ENCODE data around the gene FCRL5. TPM values are rescaled to one million over a fixed set of nuclear protein-coding genes. Genes with fewer than 3 reads are reported as not detected.

FCRL5 gene
- total RNA-seq, 1 donor from 2014 or later = not detected

DNA sequence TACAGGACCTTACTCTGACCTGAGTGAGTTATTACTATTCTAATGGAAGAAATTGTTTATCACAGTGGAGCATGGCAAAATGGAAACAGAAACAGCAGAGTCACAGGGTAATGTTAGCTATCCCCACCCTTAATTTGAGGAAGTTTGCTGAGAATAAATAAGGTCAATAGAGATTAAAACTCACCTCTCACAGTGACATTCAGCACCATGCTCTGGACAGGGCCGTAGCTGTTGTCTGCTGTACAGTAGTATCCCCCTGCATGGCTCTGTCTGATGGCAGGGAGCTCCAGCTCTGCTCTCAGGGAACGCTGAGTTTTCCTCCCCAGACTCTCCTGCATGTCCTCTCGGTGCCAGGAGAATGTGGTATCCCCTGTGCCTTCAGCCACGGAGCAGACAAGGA, 33.7 kb upstream of the FCRL5 start:
- Mint-ChIP-seq H3K4me3 (no peak overlapping the region), H3K27ac (no peak overlapping the region), H3K4me1 (ENCODE audit: unreplicated experiment) (no peaks in the 10 kb centered on the region), H3K27me3 (peaks cover 31% of the 10 kb centered on the region), H3K36me3 (no peaks in the 10 kb centered on the region), H3K9me3 (no peaks in the 10 kb centered on the region)
- TF ChIP-seq, protein P1, sequence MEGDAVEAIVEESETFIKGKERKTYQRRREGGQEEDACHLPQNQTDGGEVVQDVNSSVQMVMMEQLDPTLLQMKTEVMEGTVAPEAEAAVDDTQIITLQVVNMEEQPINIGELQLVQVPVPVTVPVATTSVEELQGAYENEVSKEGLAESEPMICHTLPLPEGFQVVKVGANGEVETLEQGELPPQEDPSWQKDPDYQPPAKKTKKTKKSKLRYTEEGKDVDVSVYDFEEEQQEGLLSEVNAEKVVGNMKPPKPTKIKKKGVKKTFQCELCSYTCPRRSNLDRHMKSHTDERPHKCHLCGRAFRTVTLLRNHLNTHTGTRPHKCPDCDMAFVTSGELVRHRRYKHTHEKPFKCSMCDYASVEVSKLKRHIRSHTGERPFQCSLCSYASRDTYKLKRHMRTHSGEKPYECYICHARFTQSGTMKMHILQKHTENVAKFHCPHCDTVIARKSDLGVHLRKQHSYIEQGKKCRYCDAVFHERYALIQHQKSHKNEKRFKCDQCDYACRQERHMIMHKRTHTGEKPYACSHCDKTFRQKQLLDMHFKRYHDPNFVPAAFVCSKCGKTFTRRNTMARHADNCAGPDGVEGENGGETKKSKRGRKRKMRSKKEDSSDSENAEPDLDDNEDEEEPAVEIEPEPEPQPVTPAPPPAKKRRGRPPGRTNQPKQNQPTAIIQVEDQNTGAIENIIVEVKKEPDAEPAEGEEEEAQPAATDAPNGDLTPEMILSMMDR (conservative IDR thresholded peaks at IDR 0.05) = no peak
- no peak for DNase-seq (ENCODE audit: extremely low spot score, unreplicated experiment)

DNA sequence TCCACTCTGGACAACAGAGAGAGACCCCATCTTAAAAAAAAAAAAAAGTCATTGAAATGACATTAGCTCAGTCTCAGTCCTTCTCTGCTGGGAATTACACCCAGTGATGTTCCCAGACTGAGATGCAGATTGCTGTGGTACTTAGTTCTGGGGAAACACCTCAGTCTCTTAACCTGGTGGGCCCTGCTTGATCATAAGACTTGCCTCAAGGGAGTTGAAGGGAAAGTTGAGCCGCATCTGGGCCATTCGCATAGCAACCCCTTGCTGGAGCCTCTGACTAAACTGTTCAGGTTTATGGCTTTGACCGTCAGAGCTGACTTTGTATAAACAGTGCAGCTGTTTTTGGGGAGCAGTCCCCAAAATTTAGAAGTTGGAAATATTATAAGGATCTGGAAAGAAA, 32.2 kb upstream of the FCRL5 start:
- Mint-ChIP-seq H3K36me3 (no peaks in the 10 kb centered on the region), H3K9me3 (no peaks in the 10 kb centered on the region), H3K4me3 (no peak overlapping the region), H3K4me1 (ENCODE audit: unreplicated experiment) (no peaks in the 10 kb centered on the region), H3K27me3 (peaks cover 35% of the 10 kb centered on the region), H3K27ac (no peak overlapping the region)
- DNase-seq (ENCODE audit: extremely low spot score, unreplicated experiment) = no peak
- TF ChIP-seq, protein P1 (conservative IDR thresholded peaks at IDR 0.05) = no peak

DNA sequence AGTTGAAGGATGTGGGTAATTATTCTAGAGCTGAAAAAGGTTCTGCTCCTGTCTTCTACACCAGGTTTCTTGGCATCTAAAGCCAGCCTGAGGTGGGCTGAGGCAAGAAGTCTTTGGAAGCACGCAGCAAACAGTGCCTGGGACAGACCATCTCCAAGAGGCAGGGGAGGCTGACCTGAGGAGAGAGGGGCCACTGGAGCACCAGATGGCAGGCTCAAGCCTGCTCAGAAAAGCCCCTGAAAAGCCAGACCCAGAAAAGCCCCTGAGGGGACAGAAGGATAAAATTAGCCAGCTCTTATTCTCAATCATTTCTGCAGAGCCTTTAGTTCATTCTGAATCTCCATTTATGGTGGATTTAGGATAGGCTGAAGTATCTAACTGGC, 28.5 kb upstream of the FCRL5 start:
- H3K9me3 Mint-ChIP-seq = no peaks in the 10 kb centered on the region
- H3K4me1 Mint-ChIP-seq (ENCODE audit: unreplicated experiment) = no peaks in the 10 kb centered on the region
- TF ChIP-seq, protein P1 (conservative IDR thresholded peaks at IDR 0.05) = no peak
- no peak overlapping the region for H3K4me3 Mint-ChIP-seq
- DNase-seq (ENCODE audit: extremely low spot score, unreplicated experiment) = no peak
- H3K27ac Mint-ChIP-seq = no peak overlapping the region
- no peaks in the 10 kb centered on the region for H3K36me3 Mint-ChIP-seq
- peaks cover 15% of the 10 kb centered on the region for H3K27me3 Mint-ChIP-seq

DNA sequence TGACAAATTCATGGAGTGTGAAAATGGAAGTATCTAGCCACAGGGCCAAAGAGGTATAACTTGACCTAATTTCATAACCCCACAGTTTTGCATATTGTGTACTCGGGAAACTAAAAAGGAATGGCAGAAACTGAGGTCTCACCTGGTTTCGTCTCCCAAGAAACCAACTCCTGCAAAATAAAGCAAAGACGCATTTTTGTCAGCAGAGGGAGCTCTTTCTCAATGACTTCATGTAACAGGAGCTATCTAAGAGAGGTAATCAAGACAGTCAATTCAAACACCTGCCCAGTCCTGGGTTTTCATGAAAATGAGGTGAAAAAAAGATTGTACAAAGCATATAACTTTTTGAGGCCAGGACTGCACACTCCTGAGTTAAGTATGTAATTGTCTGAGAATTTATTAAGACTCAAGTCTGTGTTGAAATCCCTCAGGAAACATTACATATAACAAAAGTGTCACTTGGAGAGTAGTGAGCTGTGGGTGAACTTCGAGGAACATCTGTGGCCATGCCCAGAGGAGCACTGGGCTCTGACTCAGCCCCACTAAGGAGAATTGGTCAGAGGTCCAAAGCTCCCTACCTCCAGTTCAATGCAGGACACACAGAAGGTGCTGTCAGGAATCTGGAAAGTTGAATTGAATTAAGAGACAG, 28.0 kb upstream of the FCRL5 start:
- Mint-ChIP-seq H3K4me1 (ENCODE audit: unreplicated experiment) (no peaks in the 10 kb centered on the region), H3K27ac (no peak overlapping the region), H3K4me3 (no peak overlapping the region), H3K27me3 (peaks cover 11% of the 10 kb centered on the region), H3K36me3 (no peaks in the 10 kb centered on the region), H3K9me3 (no peaks in the 10 kb centered on the region)
- no peak for DNase-seq (ENCODE audit: extremely low spot score, unreplicated experiment)
- TF ChIP-seq, protein P1 (conservative IDR thresholded peaks at IDR 0.05) = peak; percentile 87

DNA sequence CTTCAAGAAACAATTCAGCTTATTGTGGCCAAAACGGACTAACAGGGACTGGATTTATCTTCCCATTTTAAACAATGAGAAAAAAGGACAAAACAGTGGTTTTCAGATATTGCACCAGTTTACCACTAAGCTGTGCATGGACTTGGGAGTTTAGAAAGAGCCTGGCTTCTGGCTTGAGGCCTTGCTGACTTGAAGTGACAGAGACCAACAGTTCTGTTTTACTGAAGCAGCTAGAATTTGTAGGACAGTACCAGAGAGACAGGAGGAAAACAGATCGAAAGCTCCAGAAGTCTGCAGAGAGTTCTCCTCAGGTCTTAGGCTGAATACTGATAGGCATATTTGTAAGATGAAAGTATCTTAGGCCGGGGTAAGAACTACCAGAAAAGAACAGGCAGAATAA, 25.1 kb upstream of the FCRL5 start:
- Mint-ChIP-seq H3K27me3 (peaks cover 10% of the 10 kb centered on the region), H3K36me3 (no peaks in the 10 kb centered on the region), H3K4me1 (ENCODE audit: unreplicated experiment) (no peaks in the 10 kb centered on the region), H3K4me3 (no peak overlapping the region), H3K9me3 (no peaks in the 10 kb centered on the region), H3K27ac (no peak overlapping the region)
- DNase-seq (ENCODE audit: extremely low spot score, unreplicated experiment) = no peak
- TF ChIP-seq, protein P1 (conservative IDR thresholded peaks at IDR 0.05) = no peak

DNA sequence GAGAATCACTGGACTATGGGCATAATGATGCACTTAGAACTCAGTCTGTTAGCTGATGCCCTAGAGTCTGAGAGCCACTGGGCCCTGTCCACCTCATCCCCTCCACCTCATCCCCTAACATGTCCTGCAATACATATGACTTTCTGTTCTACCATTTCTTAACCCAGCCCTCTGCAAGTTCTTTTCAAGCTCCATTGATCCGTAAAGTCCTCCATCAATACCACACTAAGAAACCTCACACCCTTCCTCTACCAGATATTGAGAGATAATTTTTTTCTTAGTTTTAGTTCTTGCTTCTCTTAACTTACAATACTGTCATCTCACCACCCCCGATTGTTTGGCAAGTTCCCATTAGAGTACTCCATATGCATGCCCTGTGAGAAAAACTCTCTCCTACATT, 23.4 kb upstream of the FCRL5 start:
- no peak overlapping the region for H3K4me3 Mint-ChIP-seq
- no peak for DNase-seq (ENCODE audit: extremely low spot score, unreplicated experiment)
- TF ChIP-seq, protein P1 (conservative IDR thresholded peaks at IDR 0.05) = no peak
- H3K27ac Mint-ChIP-seq = no peak overlapping the region
- no peaks in the 10 kb centered on the region for H3K9me3 Mint-ChIP-seq
- H3K36me3 Mint-ChIP-seq = no peaks in the 10 kb centered on the region
- no peaks in the 10 kb centered on the region for H3K4me1 Mint-ChIP-seq (ENCODE audit: unreplicated experiment)
- H3K27me3 Mint-ChIP-seq = peaks cover 7% of the 10 kb centered on the region
